Stimulated activated CD8-positive, alpha-beta memory T cell treated with anti-CD3 and anti-CD28 coated beads, Interleukin-4, amount 100 ng/mL, for 4 hours (primary cell): Measurements from ENCODE around the gene ZNF248.

Source experiments
- DNase-seq, 2 donors: peaks; one replicate each; pipeline ENCODE4 v3.0.0-alpha.2; 2020; ENCODE audit warnings: low read depth in 2 of 2, low spot score in 1 of 2

The ZNF248 gene

DNA sequence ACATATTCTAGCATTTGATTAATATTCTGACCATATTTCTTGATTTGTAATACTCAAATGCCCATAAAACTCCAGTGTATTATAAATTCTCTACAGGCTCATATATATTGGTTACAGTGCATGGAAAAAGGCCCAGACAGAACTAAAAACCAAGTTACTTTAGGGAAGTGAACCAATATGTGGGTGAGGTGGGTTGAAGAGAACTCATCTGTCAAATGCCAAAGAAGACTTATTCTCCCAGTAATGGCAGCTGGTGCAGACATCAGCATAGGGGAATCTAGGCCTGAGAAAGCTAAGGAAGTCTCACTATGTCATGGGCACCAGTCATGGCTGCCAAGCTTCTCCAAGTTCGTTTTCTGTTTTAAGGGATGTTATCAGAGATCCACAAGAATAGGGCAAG, 30.6 kb downstream of the ZNF248 start:
- DNase-seq = no peak

- no peak for DNase-seq
Observed at GRCh38 chr10:37821237-37821636, 36.2 kb downstream of the ZNF248 start.

- DNase-seq = no peak
Observed at GRCh38 chr10:37819797-37820196, 37.6 kb downstream of the ZNF248 start.

- DNase-seq = no peak
Observed at GRCh38 chr10:37816290-37816689, 41.1 kb downstream of the ZNF248 start.

GRCh38 chr10:37813763-37814162, 43.6 kb downstream of the ZNF248 start:
- DNase-seq = no peak

DNA sequence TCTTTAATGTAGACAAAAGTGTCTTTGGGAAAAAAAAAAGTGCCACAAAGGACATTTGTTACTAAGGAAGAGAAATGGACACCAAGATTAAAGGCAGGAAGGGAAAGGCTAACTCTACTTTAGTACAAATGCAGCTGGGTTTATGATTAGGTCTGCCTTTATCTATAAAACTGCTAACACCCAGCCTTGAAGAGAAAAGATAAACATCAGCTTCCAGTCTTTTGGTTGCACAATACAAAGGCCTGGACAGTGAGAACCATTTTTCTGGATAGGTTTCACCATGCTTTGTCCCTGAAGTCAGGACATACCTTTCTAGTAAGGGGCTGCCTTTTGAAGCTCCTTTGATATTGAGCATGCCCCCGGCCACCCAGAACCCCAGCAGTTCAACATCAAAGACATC, 45.1 kb downstream of the ZNF248 start:
- DNase-seq = no peak

GRCh38 chr10:37803269-37803668, 54.1 kb downstream of the ZNF248 start:
- no peak for DNase-seq

GRCh38 chr10:37801557-37801956, 55.9 kb downstream of the ZNF248 start:
- DNase-seq = no peak

DNA sequence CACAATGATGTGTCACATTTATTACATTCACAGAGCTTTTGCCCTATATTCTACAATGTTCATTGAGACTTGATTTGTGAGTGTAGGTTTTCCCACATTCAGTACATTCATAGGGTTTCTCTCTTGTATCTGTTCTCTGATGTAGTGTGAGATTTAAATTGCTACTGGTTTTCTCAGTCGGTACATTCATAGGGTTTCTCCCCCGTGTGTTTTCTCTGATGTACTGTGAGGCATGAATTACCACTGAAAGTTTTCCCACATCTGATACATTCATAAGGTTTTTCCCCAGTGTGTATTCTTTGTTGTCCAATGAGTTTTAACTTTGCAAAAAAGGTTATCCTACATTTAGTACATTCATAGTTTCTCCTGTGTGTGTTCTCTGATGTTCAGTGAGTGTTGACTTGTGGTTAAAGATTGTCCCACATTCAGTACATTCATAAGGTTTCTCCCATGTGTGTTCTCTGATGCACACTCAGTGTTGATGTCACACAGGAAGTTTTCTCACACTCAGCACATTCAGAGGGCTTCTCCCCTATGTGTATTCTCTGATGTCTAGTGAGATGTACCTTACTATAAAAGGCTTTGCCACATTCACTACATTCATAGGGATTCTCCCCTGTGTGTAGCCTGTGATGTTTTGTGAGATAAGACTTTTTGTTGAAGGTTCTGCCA, 63.0 kb downstream of the ZNF248 start:
- no peak for DNase-seq

DNA sequence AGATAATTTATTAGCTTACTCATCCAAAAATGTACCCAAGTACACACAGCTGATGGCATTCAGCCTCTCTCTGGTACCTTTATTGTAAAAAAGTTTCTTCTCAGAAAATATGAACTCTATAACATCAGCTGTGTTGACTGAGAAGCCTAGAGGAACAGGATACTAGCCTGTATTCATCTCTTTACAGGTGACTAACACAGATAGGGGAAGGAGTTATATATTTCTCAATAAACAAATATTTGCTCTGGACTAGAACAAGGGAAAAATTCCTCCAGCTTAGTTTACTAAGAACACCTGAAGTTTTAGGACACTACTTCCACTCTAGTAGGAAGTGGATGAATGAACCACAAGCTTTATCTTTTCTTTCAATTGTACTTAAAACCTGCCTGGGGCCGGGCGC, 67.8 kb downstream of the ZNF248 start:
- DNase-seq = no peak

DNA sequence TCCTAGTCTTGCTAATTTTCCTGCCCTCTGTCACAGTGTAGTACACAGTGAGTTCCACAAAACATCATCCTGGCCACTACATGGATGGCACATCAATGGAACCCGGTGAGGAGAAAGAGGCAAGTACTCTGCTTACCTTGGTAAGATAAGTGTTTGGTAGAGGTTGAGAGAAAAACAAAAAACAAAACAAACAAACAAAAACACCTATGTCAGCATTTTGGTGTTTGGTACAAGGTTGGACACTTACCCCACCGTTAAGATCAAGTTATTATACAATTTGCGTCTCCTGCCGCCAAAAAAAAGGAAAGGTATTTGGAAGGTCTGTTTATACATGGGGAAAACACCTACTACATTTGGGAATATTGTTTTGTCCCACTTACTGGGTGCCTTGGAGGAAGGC, 72.7 kb downstream of the ZNF248 start:
- DNase-seq = no peak

- no peak for DNase-seq
Observed at GRCh38 chr10:37780536-37780935, 76.9 kb downstream of the ZNF248 start.

- DNase-seq = no peak
Observed at GRCh38 chr10:37777056-37777455, 80.4 kb downstream of the ZNF248 start.

- no peak for DNase-seq
Observed at GRCh38 chr10:37775612-37776011, 81.8 kb downstream of the ZNF248 start.

GRCh38 chr10:37774351-37774750, 83.1 kb downstream of the ZNF248 start:
- no peak for DNase-seq

- no peak for DNase-seq
Observed at GRCh38 chr10:37765216-37765615, 92.2 kb downstream of the ZNF248 start.

- DNase-seq = no peak
Observed at GRCh38 chr10:37763132-37763531, 94.3 kb downstream of the ZNF248 start.

DNA sequence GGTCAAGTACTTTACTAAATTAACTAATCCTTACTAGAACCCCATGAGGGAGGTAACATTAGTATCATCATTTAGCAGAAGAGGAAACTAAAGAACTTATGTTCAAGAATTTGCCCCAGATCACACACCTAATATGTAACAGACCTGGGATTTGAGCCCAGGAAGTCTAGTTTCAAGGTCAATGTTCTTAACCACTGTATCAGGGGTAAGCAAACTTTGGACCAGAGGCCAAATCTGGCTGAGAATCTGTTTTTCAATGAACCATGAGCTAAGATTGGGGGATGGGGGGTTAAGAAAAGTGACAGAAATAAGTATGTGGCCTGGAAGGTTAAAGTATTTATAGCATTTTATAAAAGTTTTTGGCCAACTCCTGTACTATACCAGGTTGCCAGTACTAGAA, 95.1 kb downstream of the ZNF248 start:
- no peak for DNase-seq

DNA sequence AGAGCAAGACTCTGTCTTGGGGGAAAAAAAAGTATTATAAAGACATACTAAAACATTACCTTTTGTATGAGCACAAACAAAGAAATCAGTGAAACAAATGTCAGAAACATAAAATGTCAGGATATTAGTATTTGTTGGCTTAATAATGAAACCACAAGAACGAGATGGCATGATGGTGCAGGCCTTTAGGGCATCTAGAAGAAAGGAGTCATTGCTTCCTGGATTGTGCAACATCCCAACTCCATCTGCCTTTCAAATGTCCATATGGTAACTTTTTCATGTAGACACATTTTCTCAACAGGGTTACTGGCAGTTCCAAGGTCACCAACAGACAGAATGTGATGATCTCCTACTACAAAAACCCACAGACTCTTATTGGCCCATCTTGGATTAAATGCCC, 96.6 kb downstream of the ZNF248 start:
- no peak for DNase-seq

DNA sequence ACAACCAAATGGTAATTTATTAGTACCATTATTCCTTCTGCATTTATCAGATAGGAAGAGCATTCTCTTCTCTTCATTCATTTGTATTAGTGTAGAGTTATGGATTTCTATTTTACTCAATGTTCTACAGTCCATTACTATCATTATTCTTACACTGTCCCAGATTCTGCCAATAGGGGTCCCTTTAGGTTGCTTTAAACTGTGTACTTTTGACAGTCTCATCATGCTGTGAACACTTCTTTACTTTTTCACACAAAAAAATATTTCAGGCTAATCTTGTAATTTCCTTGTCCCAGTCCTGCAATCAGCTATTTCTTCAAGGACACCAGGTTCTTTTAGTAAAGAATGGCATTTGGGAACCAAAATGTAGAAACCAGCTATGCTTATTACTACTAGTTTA, 99.3 kb downstream of the ZNF248 start:
- no peak for DNase-seq

DNA sequence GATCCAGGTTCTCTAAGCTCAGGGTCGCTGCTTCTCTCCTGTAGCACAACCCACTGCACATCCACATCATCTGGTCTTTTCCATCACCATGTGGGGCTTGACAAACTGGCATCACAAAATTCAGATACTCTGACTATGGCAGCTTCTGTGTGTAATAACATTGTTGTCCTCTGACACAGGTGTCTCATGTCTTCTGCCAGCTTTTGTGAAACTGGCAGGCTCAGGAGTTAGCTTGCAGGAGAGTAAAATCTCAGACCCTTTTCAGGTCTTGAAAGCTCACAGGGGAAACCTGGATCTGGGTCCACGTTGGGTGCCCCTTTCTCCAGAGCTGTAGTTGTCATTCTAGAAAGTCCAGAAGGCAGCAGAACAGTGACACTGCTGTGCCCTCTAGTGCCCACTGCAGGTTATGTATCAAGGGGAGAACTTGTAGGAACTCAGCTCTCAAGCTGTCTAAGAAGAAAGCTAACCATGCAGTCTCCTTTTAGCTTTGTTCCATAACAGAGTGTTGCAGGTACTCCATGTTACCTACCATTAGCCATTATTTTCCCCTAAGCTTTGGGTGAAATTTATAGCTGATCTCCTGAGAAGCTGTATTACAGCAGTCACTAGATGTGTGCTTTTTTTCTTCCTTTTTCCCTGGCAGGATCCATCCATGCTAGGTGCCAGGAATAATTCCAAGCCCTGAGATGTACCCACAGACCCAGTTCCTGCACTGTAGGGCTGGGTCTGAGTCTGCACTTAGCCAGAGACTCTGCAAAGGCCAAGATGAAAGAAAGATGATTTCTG, 102.7 kb downstream of the ZNF248 start:
- no peak for DNase-seq

DNA sequence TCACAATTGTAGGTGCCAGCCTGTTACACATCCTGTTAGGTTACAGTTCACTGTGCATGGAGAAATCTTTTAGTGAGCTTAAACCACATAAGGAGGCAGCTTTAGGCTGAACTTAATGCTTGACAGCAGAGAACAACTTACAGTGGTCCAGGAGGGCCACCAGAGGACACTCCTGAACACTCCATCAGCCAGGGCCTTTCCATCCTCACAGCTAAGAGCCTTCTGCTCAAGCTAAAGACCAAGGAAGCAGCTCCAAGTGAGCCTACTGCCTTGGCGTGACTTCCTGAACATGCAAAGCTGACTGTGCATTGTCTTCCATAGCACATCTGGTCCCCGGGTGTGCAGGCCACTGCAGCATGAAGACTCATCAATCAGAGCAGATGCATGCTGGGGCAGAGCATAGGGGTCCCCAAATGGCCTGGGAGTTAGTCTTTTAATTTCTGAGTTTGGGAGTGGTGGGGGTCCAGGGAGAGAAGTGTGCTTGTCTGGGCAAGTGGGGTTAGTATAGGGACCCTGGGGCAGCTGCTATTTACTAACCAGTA, 105.0 kb downstream of the ZNF248 start:
- no peak for DNase-seq

DNA sequence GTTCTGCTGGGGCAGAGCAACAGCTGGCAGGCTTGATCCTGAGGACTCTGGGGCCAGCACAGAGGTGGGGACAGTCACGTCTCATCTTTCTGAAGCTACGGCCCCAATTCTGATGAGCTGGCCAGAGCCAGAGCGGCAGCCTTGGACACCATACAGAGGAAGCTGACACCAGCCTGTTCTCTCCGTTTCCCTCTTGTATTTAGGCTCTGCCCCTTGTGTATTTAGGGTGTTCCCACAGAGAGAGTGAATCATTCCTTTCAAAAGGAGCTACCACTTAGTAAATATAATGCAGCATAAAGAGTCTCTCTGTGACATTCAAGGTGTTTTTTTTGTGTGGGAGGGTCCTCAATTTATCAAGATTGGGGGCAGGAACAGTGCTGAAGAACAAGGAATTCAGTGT, 109.2 kb downstream of the ZNF248 start:
- no peak for DNase-seq
